HCT116 (cell line): ENCODE measurements around the gene MRPS35. TPM values are rescaled to one million over a fixed set of nuclear protein-coding genes. Genes with fewer than 3 reads are reported as not detected.

Experiments
- ATAC-seq: fragments of 200-7000 bp; cut with Tn5 transposase; 2 replicates; pipeline ENCODE4 v1.9.1; 2020; ENCODE audit warnings: mild to moderate bottlenecking, moderate library complexity
- BruUV-seq: library from RNA; stranded (reverse); fragments of 400-500 nt; replicated peaks from 2 replicates; lab custom pipeline; 2021; lab: Mats Ljungman, UMichigan
- CTCF ChIA-PET: fragments of 300-600 bp; sonication (Branson Sonifier 250); formaldehyde crosslinking; loops from one replicate; lab custom pipeline; 2021; ENCODE audit warnings: antibody characterized with exemption; lab: Charles Lee
- POLR2A ChIA-PET: fragments of 300-600, 350-600 bp; sonication (Branson Sonifier 250); formaldehyde crosslinking; loops from one replicate; lab custom pipeline; 2021; ENCODE audit warnings: antibody characterized with exemption; lab: Charles Lee
- RAD21 ChIA-PET, 2 experiments: fragments of 300-600 bp; sonication (Branson Sonifier 250); formaldehyde crosslinking; loops; one replicate each; lab custom pipeline; 2023; ENCODE audit warnings: low total read pairs in 2 of 2; ENCODE audit not compliant: uncharacterized antibody in 2 of 2, unreplicated experiment in 2 of 2, low non-redundant PET in 1 of 2; lab: Charles Lee
- DNase-seq: peaks from one replicate; pipeline ENCODE4 v3.0.0-alpha.2; 2010; ENCODE audit warnings: low read depth, low spot score
- H2AFZ ChIP-seq: fragments of 200-600 bp; shearing (Covaris generic), sonication (generic); 2 replicates; pipeline ENCODE4 v1.6.1; 2017; ENCODE audit warnings: low read depth, mixed run types, mixed read lengths, antibody characterized with exemption, low read length; ENCODE audit not compliant: poor library complexity, severe bottlenecking
- H3K27ac ChIP-seq: 2 replicates; pipeline ENCODE4 v1.5.1; 2012; ENCODE audit warnings: low read depth, low read length
- H3K27me3 ChIP-seq: fragments of 200-600 bp; sonication (generic); 2 replicates; pipeline ENCODE4 v1.6.1; 2016; ENCODE audit warnings: mixed run types, low read length, mixed read lengths; ENCODE audit not compliant: insufficient read depth
- H3K36me3 ChIP-seq, 2 experiments: fragments of 200-500 bp in 1 of 2; fragments of 200-600 bp in 1 of 2; sonication (Bioruptor generic) in 1 of 2; sonication (generic) in 1 of 2; 2 replicates each; pipeline versions ENCODE4 v1.5.1 to v1.6.1; 2014 to 2016; ENCODE audit warnings: low read length in 2 of 2, inconsistent platforms in 1 of 2, mixed read lengths in 1 of 2, mixed run types in 1 of 2; ENCODE audit not compliant: insufficient read depth in 2 of 2, control insufficient read depth in 1 of 2
- H3K4me1 ChIP-seq, 2 experiments: fragments of 200-600 bp in 1 of 2; sonication (generic) in 1 of 2; 2 replicates each; pipeline versions ENCODE4 v1.5.1 to v1.6.1; 2012 to 2017; ENCODE audit warnings: low read length in 2 of 2, inconsistent platforms in 1 of 2, mild to moderate bottlenecking in 1 of 2, mixed read lengths in 1 of 2, mixed run types in 1 of 2, moderate library complexity in 1 of 2; ENCODE audit not compliant: insufficient read depth in 2 of 2, control insufficient read depth in 1 of 2
- H3K4me2 ChIP-seq: fragments of 200-600 bp; sonication (generic); 2 replicates; pipeline ENCODE4 v1.6.1; 2017; ENCODE audit warnings: mixed run types, low read length, mixed read lengths
- H3K4me3 ChIP-seq, 2 experiments: fragments of 200-600 bp in 1 of 2; sonication (generic) in 1 of 2; replicated peaks in 1 of 2; 2 replicates each; pipeline ENCODE4 v1.5.1; 2011 to 2016; ENCODE audit warnings: low read length in 2 of 2, control low read depth in 1 of 2, low read depth in 1 of 2, mild to moderate bottlenecking in 1 of 2, mixed read lengths in 1 of 2, mixed run types in 1 of 2
- H3K79me2 ChIP-seq: fragments of 200-600 bp; sonication (generic); 2 replicates; pipeline ENCODE4 v1.6.1; 2017; ENCODE audit warnings: mild to moderate bottlenecking, mixed run types, low read length, moderate library complexity, mixed read lengths; ENCODE audit not compliant: insufficient read depth
- H3K9ac ChIP-seq: fragments of 200-600 bp; sonication (generic); 2 replicates; pipeline ENCODE4 v1.6.1; 2016; ENCODE audit warnings: low read length, mixed read lengths
- H3K9me2 ChIP-seq: fragments of 200-600 bp; sonication (generic), shearing (Covaris generic); 2 replicates; pipeline ENCODE4 v1.6.1; 2017; ENCODE audit warnings: mixed run types, mild to moderate bottlenecking, moderate library complexity; ENCODE audit not compliant: insufficient read depth
- H3K9me3 ChIP-seq, 2 experiments: fragments of 200-500 bp in 1 of 2; fragments of 200-600 bp in 1 of 2; sonication (Bioruptor generic) in 1 of 2; sonication (generic) in 1 of 2; 2 replicates each; pipeline ENCODE4 v1.6.1; 2014 to 2017; ENCODE audit warnings: low read length in 2 of 2, mixed read lengths in 2 of 2, inconsistent platforms in 1 of 2, low read depth in 1 of 2, mild to moderate bottlenecking in 1 of 2, mixed run types in 1 of 2, moderate library complexity in 1 of 2; ENCODE audit not compliant: control insufficient read depth in 1 of 2, insufficient read depth in 1 of 2
- H4K20me1 ChIP-seq: fragments of 200-600 bp; sonication (generic), shearing (Covaris generic); 2 replicates; pipeline ENCODE4 v1.6.1; 2017; ENCODE audit warnings: mixed run types, mild to moderate bottlenecking, moderate library complexity; ENCODE audit not compliant: insufficient read depth
- CEBPB ChIP-seq: IDR thresholded peaks from 2 replicates; pipeline ENCODE4 v1.6.1; 2012; ENCODE audit warnings: low read depth
- EZH2 ChIP-seq: fragments of 200-600 bp; sonication (generic); IDR thresholded peaks from 2 replicates; pipeline ENCODE4 v1.6.1; 2017; ENCODE audit warnings: antibody characterized with exemption, mixed run types
- ZFX ChIP-seq: fragments of 450-650 bp; IDR thresholded peaks from 2 replicates; pipeline ENCODE4 v1.6.1; 2017
- intact Hi-C: fragments of 100-400 bp; cut with micrococcal nuclease; formaldehyde crosslinking; loops from 2 replicates; pipeline ENCODE4 v1.10.0; 2022
- total RNA-seq: library from RNA; stranded (reverse); gene quantifications from one replicate; pipeline ENCODE4 v1.2.1, GENCODE V29; 2021; ENCODE audit not compliant: unreplicated experiment
- TF ChIP-seq, protein P1 (sequence below): IDR thresholded peaks from 2 replicates; pipeline ENCODE4 v1.6.1; 2012; ENCODE audit warnings: low read depth

The MRPS35 gene
- total RNA-seq, 1 experiment from 2014 or later: 55.4 TPM

- no TSS peak for BruUV-seq
- POLR2A ChIA-PET: no interaction called here
These were observed 5.4 kb upstream of the MRPS35 start for GRCh38 chr12:27705263-27705662.

More at GRCh38 chr12:27705263-27705662, 5.4 kb upstream of the MRPS35 start:
- H3K4me2 ChIP-seq: no peak overlapping the region
- H3K9me2 ChIP-seq: no peaks in the 10 kb centered on the region
- intact Hi-C loops: loop anchor here (10.0 kb wide), 2 partner anchors 690 to 850 kb away; partner anchors contain the start of gene TM7SF3
- ChIA-PET CTCF (interaction anchor here (1.2 kb wide), 1 partner anchor 116 kb away, joined by 3 read pairs; no protein-coding TSS in a partner anchor), RAD21 (interaction anchor here in 1 of 2 experiments (0.7 kb wide), 1 partner anchor 354 kb away, joined by 3 read pairs; no protein-coding TSS in a partner anchor)
- H3K79me2 ChIP-seq: no peaks in the 10 kb centered on the region
- H3K27me3 ChIP-seq: no peaks in the 10 kb centered on the region
- ATAC-seq (no peak), DNase-seq (no peak)
- H3K4me3 ChIP-seq: no peak overlapping the region
- no peak overlapping the region for H2AFZ ChIP-seq
- no peak overlapping the region for H3K9ac ChIP-seq
- no peaks in the 10 kb centered on the region for H3K9me3 ChIP-seq
- no peak overlapping the region for H3K27ac ChIP-seq
- TF ChIP-seq ZFX (no peak), EZH2 (no peak), CEBPB (no peak)
- TF ChIP-seq, protein P1, sequence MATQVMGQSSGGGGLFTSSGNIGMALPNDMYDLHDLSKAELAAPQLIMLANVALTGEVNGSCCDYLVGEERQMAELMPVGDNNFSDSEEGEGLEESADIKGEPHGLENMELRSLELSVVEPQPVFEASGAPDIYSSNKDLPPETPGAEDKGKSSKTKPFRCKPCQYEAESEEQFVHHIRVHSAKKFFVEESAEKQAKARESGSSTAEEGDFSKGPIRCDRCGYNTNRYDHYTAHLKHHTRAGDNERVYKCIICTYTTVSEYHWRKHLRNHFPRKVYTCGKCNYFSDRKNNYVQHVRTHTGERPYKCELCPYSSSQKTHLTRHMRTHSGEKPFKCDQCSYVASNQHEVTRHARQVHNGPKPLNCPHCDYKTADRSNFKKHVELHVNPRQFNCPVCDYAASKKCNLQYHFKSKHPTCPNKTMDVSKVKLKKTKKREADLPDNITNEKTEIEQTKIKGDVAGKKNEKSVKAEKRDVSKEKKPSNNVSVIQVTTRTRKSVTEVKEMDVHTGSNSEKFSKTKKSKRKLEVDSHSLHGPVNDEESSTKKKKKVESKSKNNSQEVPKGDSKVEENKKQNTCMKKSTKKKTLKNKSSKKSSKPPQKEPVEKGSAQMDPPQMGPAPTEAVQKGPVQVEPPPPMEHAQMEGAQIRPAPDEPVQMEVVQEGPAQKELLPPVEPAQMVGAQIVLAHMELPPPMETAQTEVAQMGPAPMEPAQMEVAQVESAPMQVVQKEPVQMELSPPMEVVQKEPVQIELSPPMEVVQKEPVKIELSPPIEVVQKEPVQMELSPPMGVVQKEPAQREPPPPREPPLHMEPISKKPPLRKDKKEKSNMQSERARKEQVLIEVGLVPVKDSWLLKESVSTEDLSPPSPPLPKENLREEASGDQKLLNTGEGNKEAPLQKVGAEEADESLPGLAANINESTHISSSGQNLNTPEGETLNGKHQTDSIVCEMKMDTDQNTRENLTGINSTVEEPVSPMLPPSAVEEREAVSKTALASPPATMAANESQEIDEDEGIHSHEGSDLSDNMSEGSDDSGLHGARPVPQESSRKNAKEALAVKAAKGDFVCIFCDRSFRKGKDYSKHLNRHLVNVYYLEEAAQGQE: no peak
- H3K36me3 ChIP-seq: no peaks in the 10 kb centered on the region
- no peaks in the 10 kb centered on the region for H4K20me1 ChIP-seq
- peaks cover 0 to 5% of the 10 kb centered on the region in 2 experiments; a peak in 3 of 4 replicates for H3K4me1 ChIP-seq
